DMS 273 (cell line): ENCODE data around the gene ZNF490.
"Not testable (repeated sequence)": the region's sequence is repeated elsewhere in the genome, so short reads cannot be mapped to it uniquely, and the experiment has no call there.

ENCODE experiments used
- DNase-seq: peaks from one replicate; lab custom pipeline; 2025; ENCODE audit not compliant: unreplicated experiment; lab: John Stamatoyannopoulos, UW

Gene ZNF490

DNA sequence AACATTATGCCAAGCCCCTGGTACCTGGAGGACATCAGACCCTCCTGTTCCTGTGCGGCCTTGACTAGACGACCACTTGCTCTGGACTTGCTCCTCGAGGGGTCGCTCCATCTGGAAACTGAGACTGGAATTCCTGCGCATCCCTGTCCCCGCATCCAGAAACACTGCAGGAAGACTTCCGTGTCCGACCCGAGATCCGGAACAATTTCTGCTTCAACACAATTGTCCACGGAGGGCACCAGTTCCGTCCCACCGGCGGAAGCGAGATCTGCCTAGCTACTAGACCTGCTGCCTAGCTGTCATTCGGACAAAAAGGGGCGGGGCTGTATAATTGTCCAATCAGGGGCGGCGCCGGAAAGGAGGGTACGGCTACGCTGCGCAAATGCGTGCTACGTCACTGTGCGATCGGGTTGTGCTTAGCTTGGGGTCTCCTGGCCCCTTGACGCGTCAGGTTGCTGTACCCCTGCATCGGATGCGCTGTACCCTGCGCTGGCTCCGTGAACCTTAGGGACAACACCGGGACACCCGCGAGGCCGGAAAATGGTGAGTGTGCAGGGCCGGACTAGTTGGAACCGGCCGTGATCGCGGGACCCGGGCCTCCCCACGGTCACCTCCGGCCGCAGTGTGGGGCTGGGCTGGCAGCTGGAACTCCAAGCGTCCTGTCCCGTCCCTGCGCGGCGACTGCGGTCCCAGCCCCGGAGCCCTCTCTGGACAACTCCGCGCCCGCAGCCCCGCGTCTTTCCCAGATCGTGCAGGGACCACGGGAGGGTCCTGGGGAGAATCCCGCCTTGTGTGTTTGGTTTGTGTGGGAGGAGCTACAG lies at the start of gene ZNF490, which contains the start of gene ZNF791:
TSS of gene ZNF490 (minus strand) at position 274 of the 821 bp plus-strand sequence. CDS start at position 141, 133 bp downstream.
TSS of gene ZNF791 (plus strand) at position 381 of the 821 bp plus-strand sequence. CDS start at position 541, 160 bp downstream.
- peak; percentile 100 for DNase-seq

DNA sequence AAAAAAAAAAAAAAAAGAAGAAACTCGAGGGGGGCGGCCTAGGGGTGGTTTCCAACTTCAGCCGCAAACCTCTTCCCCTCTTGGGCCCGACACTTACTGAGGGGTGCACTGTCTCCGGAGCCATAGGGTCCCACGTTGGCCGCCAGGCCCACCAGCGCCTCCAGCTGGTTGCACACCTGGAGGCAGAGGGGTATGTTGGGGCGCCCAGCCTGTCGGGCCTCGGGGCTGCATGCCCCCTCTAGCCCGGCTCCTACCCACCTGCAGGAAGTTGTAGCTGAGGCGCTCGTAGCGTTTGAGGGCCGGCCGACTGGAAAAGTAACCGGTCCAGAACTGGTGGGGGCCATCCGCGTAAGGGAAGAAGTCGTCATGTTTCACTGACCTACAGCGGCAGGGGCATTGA lies 47.4 kb upstream of the ZNF490 start:
- DNase-seq: no peak

DNA sequence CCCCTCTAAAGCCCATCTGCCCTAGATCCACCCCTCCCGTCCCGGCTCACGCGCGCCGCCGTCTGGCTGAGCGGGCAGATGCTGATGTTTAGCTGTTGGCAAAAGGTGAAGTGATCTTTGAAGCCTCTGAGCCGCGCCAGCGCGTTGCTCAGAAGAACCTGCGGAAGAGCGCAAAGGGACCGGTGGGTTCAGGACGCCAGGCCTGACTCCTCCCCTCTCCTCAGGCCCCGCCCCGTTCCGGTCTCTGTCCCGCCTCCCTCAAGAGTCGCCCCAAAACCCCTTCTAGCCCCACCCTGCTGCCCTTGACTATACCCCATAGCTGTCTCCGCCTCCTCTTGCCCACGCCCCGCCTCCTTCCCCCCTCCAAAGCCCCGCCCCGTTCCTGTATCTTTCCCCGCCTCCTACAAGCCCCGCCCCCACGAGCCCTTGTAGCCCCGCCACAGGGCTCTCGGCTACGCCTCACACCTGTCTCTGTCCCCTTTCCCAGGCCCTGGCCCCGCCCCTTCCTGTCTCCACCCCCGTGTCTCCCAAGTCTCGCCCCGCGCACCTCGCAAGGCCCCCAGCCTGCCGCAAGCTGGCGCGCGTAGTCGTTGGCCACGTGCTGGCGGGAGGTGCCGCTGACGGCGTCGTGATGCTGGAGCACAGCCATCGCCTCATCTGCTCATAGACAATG lies 46.4 kb upstream of the ZNF490 start:
- DNase-seq: no peak

DNA sequence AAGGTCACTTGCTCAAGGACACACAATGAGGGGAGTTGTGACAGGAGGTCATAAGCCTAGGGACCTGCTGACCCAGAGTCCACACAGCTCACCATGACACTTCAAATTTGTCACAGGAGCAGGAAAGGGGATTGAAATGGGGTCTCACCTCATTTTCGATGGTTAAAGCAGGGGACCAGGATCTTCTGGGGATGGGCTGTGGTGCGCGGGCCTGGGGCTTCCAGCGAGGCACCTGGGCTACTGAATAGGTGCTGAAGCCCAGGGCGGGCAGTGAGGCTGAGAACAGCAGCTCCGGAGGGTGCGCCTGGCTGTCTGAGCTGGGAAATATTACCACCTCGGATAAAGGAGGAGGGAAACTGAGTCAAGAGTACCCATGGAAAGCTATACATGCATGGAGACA lies 44.9 kb upstream of the ZNF490 start:
- DNase-seq: no peak

DNA sequence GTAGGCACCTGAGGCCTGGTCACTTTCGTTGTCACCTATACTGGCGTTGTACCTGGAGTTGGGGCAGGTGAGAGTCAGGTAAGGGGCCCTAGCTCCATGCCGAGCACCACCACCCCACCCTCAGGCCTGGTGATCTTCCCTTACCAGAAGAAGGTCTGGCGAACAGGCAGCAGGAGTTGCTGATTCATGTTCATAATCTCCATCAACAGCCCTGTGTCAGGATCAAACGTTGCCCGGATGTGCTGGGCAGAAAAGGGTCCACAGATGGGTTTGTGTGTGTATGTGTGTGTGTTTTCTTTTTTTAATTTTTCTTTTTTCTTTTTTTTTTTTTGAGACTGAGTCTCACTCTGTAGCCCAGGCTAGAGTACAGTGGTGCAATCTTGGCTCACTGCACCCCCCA lies 41.6 kb upstream of the ZNF490 start:
- DNase-seq: no peak

DNA sequence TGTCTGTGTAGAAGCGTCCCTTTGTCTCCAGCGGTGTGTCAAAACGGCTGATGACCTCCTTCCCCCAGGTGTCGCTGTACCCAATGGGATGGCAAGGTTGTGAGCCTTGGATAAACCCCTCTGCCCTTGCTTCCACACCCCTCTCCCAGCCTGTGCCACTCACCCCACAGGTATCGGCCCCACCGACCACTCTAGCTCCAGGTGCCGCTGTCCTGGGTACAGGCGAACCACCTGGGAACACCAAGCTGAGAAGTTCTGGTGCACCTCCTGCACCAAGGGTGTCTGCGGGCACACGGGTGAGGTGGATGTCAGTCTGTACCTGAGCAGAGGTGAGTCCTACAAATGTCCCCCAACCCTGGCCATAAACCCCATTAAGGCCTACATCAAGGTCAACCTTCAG lies 39.3 kb upstream of the ZNF490 start:
- no peak for DNase-seq

DNA sequence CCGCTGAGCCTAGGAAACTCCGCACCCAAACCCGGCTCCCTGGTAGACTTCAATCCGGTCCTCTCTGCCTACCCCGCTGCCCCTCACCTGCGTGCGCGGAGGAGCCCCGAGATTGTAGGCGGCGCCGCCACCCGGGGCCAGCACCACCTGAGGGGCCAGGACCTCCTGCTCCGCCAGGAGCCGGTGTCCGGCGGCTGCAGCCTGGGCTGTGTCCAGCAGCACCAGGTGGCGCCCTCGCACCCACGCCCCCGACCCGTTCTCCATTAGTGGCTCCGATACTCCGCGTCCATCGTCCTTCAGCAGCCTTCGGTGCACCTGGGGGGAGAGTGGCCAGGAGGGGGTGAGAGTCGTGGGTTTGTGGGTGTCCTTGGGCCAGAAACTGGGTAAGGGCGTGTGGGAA lies 37.5 kb upstream of the ZNF490 start:
- no peak for DNase-seq

DNA sequence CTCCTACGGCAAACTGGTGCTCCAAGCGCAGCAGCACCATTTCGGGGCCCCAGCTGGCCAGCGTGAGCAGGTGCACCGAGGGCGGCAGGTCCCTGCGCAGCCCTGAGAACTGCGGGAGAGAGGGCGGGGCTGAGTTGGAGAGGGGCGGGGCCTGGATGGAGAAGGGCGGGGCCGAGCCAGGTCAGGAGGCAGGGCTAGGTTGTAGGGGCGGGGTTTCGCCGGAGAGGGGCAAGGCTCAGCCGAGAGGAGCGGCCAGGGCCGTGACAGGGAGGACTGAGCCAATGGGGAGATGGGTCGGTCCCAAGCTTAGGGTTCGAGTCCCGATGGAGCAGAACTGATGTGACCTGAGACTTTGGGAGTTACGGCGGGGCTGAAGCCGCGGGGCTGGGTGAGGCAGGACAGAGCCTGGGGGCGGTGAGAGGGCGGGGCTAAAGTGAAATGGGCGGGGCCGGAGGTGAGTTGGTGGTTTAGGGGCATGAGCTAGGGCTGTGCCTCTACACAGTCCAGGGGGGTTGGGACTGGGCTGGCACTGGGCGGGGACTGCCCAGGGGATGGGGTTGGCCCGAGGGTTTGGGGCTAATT lies 37.0 kb upstream of the ZNF490 start:
- peak; percentile 63 for DNase-seq

DNA sequence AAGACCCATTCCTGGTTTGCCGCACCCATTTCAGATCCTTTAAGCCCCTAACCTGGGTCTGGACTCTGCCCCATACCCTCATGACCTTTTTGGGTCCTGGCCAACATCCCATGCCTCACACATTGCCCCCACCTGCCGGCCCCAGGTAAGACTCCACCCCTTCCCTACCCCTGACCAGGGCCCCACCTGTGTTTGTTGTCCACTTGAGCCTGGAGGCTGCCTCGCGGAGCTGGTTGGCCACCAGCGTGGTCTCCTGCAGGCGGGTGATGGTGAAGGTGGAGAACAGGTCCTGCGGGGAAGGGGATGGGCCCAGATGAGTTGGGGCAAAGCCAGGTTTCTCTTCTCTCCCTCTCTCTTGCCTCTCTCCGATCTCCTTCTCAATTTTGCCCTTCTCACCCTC lies 36.4 kb upstream of the ZNF490 start:
- no peak for DNase-seq

DNA sequence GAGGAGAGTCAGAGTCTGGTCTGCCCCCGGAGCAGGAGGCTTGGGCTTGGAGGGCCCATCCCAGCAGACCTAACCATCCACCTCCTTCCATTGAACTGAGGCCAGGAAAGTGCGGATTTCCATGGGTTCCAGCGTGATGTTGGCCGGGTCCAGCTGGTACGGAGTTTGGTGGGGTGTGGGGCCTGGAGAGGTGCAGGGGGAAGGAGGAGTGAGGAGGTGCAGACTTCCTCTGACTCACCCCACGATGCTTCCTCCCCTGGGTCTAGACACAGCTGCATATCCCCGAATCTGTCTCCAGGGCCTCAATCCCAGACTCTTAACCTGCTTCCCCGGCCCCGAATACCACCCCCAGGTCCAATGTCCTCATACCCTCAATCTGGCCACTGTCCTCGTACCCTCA lies 35.9 kb upstream of the ZNF490 start:
- DNase-seq: no peak

DNA sequence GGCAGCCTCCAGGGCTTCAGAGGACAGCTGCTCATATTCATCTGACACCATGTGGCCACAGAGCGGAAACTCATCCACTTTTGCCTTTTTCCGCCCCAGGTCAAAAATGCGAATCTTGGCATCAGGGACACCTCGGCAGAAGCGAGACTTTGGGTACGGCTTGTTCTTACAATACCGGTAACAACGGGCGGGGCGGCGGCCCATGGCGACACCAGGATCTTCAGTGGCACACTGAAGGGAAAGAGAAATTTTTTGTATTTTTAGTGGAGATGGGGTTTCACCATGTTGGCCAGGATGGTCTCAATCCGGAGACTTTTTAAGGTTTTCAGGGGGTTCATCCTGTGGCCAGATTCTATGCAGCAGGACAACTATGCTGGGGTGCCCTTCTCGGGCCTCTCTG lies 33.1 kb upstream of the ZNF490 start:
- DNase-seq: not testable (repeated sequence)

DNA sequence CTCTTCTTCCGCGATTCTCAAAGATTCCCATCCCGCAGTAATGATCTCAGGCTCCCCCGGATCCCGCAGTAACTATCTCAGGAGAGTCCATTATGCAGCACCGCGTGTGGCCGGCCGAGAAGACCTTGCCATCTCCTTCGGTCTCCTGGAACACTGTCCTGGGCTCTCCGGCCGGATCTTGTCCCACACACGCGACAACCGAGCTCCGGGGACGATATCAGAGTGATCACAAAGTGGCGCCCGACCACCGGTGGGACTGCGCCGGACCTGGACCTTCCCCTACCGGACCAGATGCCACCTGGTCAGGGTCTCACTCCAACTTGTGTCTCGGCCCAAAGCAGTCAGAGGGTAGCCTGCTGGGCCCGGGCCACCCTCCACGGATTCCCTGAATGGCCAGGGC lies 31.9 kb upstream of the ZNF490 start:
- no peak for DNase-seq

DNA sequence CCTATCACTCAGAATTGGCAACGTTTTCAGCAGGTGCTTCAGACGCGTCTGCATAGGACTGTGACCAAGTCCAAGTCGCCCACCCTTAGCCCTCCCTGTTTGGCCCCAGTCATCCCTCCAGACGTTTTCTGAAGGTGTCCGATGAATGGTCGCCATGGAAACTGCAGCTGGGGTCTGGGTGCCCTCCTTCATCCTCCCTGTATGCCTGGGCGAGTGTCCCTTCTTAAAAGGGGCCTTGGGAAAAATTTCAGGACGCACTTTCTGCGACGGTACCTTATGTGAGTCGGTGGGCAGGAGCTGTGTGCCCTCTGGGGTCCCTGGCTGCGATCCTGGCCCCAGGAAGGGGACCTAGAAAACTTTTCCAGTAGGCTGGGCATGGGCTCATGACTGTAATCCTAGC lies 30.8 kb upstream of the ZNF490 start:
- DNase-seq: no peak

DNA sequence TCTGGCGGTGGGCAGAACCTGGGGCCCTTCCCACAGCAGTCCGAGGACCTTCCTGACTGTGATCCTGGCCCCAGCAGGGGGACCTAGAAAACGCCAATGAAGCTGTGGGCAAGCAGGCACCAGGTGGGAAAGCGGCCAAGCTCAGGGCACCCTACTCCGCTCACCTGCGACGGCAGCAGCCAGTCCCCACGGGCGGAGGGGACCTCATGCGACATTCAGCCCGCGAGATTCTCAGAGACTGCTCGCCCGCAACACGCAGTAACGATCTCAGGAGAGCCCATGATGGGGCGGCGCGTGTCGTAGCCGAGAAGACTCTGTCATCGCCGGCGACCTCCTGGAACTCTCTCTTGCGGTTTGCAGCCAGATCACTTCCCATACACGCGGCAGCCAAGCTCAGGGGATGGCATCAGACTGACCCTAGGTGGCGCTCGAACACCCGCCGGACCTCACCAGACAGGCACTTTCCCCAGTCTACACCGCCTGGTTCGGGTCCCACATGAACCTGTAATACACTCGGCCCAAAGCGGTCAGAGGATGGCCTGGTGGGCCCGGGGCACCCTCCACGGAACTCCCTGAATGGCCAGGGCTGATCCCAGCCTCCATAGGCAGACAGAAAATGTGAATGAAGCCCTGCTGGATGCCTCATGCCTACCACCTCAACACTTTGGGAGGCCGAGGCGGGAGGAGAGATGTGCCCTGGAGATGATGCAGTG lies 29.4 kb upstream of the ZNF490 start:
- peak; percentile 86 for DNase-seq

DNA sequence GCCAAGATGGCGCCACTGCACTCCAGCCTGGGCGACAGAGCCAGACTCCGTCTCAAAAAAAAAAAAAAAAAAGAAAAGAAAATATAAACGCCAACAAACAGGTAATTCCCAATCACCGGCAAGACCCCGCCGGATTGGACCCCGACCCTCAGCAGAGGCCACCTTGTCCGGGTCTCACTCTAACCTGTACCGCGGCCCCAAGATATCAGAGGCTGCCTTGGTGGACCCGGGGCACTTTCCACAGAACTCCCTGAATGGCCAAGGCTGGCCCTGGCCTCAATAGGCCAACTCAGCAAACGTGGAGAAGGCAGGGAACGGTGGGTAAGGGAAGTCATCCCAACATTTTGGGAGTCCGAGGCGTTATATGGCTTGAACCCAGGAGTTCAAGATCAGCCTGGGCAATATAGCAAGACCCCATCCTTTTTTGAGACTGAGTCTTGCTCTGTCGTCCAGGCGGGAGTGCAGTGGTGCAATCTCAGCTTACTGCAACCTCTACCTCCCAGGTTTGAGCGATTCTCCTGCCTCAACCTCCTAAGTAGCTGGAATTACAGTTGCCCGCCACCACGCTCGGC lies 28.1 kb upstream of the ZNF490 start:
- no peak for DNase-seq

DNA sequence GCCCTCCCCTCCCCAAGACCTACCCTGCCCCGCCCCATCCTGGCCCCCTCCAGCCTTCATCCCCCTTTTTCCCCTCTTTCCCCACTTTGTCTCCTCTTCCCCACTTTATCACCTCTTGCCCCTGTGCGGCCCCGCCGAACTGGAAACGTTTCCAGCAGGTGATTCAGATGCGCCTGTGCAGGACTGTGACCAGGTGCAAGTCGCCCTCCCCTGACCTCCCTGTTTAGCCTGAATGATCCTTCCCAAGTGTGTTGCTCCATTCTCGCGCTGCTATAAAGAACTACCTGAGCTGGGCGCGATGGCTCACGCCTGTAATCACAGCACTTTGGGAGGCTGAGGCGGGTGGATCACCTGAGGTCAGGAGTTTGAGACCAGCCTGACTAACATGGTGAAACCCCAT lies 26.0 kb upstream of the ZNF490 start:
- DNase-seq: no peak

DNA sequence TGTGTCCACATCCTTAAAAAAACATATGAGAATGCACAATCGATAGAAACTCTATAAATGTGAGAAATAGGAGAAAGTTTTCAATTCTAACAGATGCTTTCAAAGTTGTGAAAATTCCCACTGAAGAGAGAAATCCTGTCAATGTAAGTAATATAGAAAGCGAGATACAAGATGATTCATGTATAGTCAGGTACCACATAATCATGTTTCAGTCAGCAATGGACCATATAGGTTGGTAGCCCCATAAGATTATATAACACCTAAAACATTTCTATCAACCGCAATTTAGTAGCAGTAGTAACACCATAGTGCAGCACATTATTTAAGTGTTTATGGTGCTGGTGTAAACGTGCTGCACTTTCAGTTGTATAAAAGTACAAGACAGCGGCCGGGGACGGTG lies 18.6 kb upstream of the ZNF490 start:
- DNase-seq: no peak

DNA sequence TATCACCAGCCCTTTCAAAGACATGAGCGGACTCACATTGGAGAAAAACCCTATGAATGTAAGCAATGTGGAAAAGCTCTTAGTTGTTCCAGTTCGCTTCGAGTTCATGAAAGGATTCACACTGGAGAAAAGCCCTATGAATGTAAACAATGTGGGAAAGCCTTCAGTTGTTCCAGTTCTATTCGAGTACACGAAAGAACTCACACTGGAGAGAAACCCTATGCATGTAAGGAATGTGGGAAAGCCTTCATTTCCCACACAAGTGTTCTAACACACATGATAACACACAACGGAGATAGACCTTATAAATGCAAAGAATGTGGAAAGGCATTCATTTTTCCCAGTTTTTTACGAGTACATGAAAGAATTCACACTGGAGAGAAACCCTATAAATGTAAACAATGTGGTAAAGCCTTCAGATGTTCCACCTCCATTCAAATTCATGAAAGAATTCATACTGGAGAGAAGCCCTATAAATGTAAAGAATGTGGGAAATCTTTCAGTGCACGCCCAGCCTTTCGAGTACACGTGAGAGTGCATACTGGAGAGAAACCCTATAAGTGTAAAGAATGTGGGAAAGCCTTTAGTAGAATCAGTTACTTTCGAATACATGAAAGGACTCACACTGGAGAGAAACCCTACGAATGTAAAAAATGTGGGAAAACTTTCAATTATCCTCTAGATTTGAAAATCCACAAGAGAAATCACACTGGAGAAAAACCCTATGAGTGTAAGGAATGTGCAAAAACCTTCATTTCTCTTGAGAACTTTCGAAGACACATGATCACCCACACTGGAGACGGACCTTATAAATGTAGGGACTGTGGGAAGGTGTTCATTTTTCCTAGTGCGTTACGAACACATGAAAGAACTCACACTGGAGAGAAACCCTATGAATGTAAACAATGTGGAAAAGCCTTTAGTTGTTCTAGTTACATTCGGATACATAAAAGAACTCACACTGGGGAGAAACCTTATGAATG lies 17.7 kb upstream of the ZNF490 start:
- peak; percentile 55 for DNase-seq

DNA sequence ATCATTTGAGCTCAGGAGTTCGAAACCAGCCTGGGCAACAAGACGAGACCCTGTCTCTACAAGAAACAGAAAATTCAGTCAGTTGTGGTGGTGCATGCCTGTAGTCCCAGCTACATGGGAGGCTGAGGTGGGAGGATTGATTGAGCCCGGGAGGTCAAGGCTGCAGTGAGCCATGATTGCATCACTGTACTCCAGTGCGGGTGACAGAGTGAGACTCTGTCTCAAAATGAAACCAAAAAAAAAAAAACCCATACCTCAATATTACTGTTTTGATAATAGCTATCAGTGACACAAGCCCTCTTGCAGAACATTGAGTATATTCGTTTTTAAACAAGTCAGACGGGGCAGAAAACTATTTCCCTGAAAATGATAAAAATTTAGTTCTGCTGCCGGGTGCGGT lies 16.3 kb upstream of the ZNF490 start:
- no peak for DNase-seq
